HEK293 (cell line): ENCODE results near the gene GM2A.

Experiments used
- CTCF ChIA-PET: fragments of 350-600 bp; formaldehyde crosslinking; extraction: SDS; loops from one replicate; lab custom pipeline; 2021; ENCODE audit warnings: antibody characterized with exemption; lab: Yijun Ruan, JAX
- POLR2A ChIA-PET: fragments of 300-600 bp; formaldehyde crosslinking; extraction: SDS; loops from one replicate; lab custom pipeline; 2020; ENCODE audit warnings: antibody characterized with exemption, inconsistent platforms; lab: Yijun Ruan, JAX
- H3K27ac ChIP-seq: fragments of 200-500 bp; sonication (Bioruptor generic); 2 replicates; pipeline ENCODE4 v1.5.1; 2014; ENCODE audit warnings: low read depth, low read length, control low read depth, inconsistent platforms; ENCODE audit errors: extremely low read depth
- H3K36me3 ChIP-seq, 2 experiments: fragments of 200-500 bp in 1 of 2; sonication (Bioruptor generic) in 1 of 2; 1 replicate in 1 of 2; 2 replicates in 1 of 2; pipeline ENCODE4 v1.5.1; 2014 to 2017; ENCODE audit warnings: inconsistent platforms in 2 of 2, low read length in 2 of 2; ENCODE audit not compliant: control insufficient read depth in 2 of 2, insufficient read depth in 1 of 2
- H3K4me1 ChIP-seq: fragments of 200-500 bp; sonication (Bioruptor generic); 2 replicates; pipeline ENCODE4 v1.5.1; 2014; ENCODE audit warnings: mild to moderate bottlenecking, low read length, inconsistent platforms; ENCODE audit not compliant: control insufficient read depth, insufficient read depth
- H3K4me3 ChIP-seq: 2 replicates; pipeline ENCODE4 v1.5.1; 2011; ENCODE audit warnings: low read depth, mild to moderate bottlenecking, control low read depth, low read length, moderate library complexity
- H3K9me3 ChIP-seq: fragments of 200-500 bp; sonication (Bioruptor generic); 2 replicates; pipeline ENCODE4 v1.5.1; 2014; ENCODE audit warnings: low read depth, low read length, inconsistent platforms; ENCODE audit not compliant: control insufficient read depth, insufficient read depth
- SP7 ChIP-seq: fragments of 450-650 bp; formaldehyde crosslinking; IDR thresholded peaks from 2 replicates; pipeline ENCODE4 v1.5.1; 2016; ENCODE audit warnings: missing biosample characterization, missing genetic modification characterization
- ZNF239 ChIP-seq: fragments of 450-650 bp; formaldehyde crosslinking; IDR thresholded peaks from 2 replicates; pipeline ENCODE4 v1.5.1; 2016; ENCODE audit warnings: missing biosample characterization, missing genetic modification characterization
- ZNF426 ChIP-seq: fragments of 450-650 bp; formaldehyde crosslinking; IDR thresholded peaks from 2 replicates; pipeline ENCODE4 v1.5.1; 2017; ENCODE audit warnings: missing biosample characterization, missing genetic modification characterization, mild to moderate bottlenecking, inconsistent platforms, moderate library complexity
- ZNF548 ChIP-seq: fragments of 450-650 bp; formaldehyde crosslinking; IDR thresholded peaks from 2 replicates; pipeline ENCODE4 v1.5.1; 2016; ENCODE audit warnings: missing biosample characterization, missing genetic modification characterization
- ZNF654 ChIP-seq: fragments of 450-650 bp; formaldehyde crosslinking; IDR thresholded peaks from 2 replicates; pipeline ENCODE4 v1.5.1; 2016; ENCODE audit warnings: low read depth, missing biosample characterization, missing genetic modification characterization
- ZNF747 ChIP-seq: fragments of 450-650 bp; formaldehyde crosslinking; IDR thresholded peaks from 2 replicates; pipeline ENCODE4 v1.5.1; 2016; ENCODE audit warnings: missing biosample characterization, missing genetic modification characterization
- ZSCAN23 ChIP-seq: fragments of 450-650 bp; formaldehyde crosslinking; IDR thresholded peaks from 2 replicates; pipeline ENCODE4 v1.5.1; 2016; ENCODE audit warnings: missing biosample characterization, missing genetic modification characterization
- ZXDB ChIP-seq: fragments of 450-650 bp; formaldehyde crosslinking; IDR thresholded peaks from 2 replicates; pipeline ENCODE4 v1.5.1; 2016; ENCODE audit warnings: missing biosample characterization, missing genetic modification characterization
- TF ChIP-seq, protein P1 (sequence below): fragments of 450-650 bp; formaldehyde crosslinking; IDR thresholded peaks from 2 replicates; pipeline ENCODE4 v1.5.1; 2016; ENCODE audit warnings: missing biosample characterization, missing genetic modification characterization
- TF ChIP-seq, protein P2 (sequence below): fragments of 450-650 bp; formaldehyde crosslinking; IDR thresholded peaks from 2 replicates; pipeline ENCODE4 v1.5.1; 2017; ENCODE audit warnings: missing biosample characterization, mild to moderate bottlenecking, missing genetic modification characterization, moderate library complexity
- TF ChIP-seq, protein P3 (sequence below): fragments of 450-650 bp; formaldehyde crosslinking; IDR thresholded peaks from 2 replicates; pipeline ENCODE4 v1.5.1; 2016; ENCODE audit warnings: missing biosample characterization, missing genetic modification characterization, borderline replicate concordance
- TF ChIP-seq, protein P4 (sequence below): fragments of 450-650 bp; formaldehyde crosslinking; IDR thresholded peaks from 2 replicates; pipeline ENCODE4 v1.5.1; 2016; ENCODE audit warnings: missing biosample characterization, missing genetic modification characterization
- TF ChIP-seq, protein P5 (sequence below): fragments of 450-650 bp; formaldehyde crosslinking; IDR thresholded peaks from 2 replicates; pipeline ENCODE4 v1.5.1; 2016; ENCODE audit warnings: missing biosample characterization, missing genetic modification characterization, borderline replicate concordance
- TF ChIP-seq, protein P6 (sequence below): fragments of 450-650 bp; formaldehyde crosslinking; IDR thresholded peaks from 2 replicates; pipeline ENCODE4 v1.5.1; 2016; ENCODE audit warnings: missing biosample characterization, missing genetic modification characterization

GM2A gene

DNA sequence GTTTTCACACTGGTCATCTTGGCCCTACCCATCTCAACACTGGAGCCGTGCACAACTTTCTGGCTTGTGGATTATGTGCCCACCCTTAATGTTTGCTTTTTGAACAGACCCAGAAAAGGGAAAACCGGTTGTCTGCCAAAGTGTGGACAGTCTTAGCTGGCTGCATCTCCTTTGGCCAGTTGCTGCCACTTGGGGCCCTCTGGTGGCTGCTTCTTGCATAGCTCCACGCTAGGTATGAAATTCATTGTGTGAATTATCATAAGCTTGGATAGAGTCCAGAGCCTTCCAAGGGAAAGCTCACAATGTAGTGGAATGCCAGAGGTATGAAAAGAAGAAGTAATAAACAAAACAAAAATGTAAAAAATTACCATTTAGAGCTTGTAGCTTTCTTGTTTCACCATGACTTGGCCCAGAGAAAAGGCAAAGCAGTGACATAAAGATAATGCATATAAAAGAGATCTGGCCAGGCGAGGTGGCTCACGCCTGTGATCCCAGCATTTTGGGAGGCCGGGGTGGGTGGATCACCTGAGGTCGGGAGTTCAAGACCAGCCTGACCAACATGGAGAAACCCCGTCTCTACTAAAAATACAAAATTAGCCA lies 63.1 kb downstream of the GM2A start (continued):
- TF ChIP-seq ZNF239 (tag by site-specific recombination), result no peak
- TF ChIP-seq, protein P1, sequence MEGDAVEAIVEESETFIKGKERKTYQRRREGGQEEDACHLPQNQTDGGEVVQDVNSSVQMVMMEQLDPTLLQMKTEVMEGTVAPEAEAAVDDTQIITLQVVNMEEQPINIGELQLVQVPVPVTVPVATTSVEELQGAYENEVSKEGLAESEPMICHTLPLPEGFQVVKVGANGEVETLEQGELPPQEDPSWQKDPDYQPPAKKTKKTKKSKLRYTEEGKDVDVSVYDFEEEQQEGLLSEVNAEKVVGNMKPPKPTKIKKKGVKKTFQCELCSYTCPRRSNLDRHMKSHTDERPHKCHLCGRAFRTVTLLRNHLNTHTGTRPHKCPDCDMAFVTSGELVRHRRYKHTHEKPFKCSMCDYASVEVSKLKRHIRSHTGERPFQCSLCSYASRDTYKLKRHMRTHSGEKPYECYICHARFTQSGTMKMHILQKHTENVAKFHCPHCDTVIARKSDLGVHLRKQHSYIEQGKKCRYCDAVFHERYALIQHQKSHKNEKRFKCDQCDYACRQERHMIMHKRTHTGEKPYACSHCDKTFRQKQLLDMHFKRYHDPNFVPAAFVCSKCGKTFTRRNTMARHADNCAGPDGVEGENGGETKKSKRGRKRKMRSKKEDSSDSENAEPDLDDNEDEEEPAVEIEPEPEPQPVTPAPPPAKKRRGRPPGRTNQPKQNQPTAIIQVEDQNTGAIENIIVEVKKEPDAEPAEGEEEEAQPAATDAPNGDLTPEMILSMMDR (tag by site-specific recombination), result peak; percentile 56
- TF ChIP-seq ZNF747, result no peak
- TF ChIP-seq ZXDB (tag by site-specific recombination), result no peak
- TF ChIP-seq SP7 (tag by site-specific recombination), result no peak
- TF ChIP-seq, protein P2, sequence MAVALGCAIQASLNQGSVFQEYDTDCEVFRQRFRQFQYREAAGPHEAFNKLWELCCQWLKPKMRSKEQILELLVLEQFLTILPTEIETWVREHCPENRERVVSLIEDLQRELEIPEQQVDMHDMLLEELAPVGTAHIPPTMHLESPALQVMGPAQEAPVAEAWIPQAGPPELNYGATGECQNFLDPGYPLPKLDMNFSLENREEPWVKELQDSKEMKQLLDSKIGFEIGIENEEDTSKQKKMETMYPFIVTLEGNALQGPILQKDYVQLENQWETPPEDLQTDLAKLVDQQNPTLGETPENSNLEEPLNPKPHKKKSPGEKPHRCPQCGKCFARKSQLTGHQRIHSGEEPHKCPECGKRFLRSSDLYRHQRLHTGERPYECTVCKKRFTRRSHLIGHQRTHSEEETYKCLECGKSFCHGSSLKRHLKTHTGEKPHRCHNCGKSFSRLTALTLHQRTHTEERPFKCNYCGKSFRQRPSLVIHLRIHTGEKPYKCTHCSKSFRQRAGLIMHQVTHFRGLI (tag by site-specific recombination), result no peak
- peak; percentile 60 for TF ChIP-seq ZNF654 (tag by site-specific recombination)

DNA sequence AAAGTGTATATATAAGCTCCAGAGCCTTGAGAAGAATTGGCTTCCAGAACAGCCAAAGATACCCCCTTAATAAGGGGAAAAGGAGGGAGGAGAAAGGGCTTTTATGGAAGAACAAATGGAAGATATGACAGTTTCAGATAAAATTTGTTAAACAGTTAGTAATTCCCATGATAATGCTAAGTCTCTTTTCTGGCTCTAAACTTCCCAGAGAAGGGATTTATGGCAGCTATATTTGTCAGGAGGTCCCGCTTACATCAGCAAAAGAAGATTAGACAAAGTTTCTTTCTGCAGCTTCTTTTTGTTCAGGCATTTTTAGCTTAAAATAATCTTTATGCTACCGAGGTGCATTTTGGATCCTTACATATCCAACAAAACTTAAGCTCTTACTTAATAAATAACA lies 64.9 kb downstream of the GM2A start:
- POLR2A ChIA-PET, result no interaction called here
- H3K27ac ChIP-seq, result no peak overlapping the region
- H3K36me3 ChIP-seq, result no peaks in the 10 kb centered on the region
- CTCF ChIA-PET, result interaction anchor here (0.6 to 2.2 kb wide), 8 partner anchors 36 to 508 kb away, joined by 3 to 14 read pairs (median 3); no protein-coding TSS in a partner anchor
- no peak overlapping the region for H3K4me3 ChIP-seq
- 0 out of 2 replicates have a peak, but pooled peaks cover 6% of the 10 kb centered on the region for H3K4me1 ChIP-seq
- H3K9me3 ChIP-seq, result no peaks in the 10 kb centered on the region
- TF ChIP-seq, protein P3, sequence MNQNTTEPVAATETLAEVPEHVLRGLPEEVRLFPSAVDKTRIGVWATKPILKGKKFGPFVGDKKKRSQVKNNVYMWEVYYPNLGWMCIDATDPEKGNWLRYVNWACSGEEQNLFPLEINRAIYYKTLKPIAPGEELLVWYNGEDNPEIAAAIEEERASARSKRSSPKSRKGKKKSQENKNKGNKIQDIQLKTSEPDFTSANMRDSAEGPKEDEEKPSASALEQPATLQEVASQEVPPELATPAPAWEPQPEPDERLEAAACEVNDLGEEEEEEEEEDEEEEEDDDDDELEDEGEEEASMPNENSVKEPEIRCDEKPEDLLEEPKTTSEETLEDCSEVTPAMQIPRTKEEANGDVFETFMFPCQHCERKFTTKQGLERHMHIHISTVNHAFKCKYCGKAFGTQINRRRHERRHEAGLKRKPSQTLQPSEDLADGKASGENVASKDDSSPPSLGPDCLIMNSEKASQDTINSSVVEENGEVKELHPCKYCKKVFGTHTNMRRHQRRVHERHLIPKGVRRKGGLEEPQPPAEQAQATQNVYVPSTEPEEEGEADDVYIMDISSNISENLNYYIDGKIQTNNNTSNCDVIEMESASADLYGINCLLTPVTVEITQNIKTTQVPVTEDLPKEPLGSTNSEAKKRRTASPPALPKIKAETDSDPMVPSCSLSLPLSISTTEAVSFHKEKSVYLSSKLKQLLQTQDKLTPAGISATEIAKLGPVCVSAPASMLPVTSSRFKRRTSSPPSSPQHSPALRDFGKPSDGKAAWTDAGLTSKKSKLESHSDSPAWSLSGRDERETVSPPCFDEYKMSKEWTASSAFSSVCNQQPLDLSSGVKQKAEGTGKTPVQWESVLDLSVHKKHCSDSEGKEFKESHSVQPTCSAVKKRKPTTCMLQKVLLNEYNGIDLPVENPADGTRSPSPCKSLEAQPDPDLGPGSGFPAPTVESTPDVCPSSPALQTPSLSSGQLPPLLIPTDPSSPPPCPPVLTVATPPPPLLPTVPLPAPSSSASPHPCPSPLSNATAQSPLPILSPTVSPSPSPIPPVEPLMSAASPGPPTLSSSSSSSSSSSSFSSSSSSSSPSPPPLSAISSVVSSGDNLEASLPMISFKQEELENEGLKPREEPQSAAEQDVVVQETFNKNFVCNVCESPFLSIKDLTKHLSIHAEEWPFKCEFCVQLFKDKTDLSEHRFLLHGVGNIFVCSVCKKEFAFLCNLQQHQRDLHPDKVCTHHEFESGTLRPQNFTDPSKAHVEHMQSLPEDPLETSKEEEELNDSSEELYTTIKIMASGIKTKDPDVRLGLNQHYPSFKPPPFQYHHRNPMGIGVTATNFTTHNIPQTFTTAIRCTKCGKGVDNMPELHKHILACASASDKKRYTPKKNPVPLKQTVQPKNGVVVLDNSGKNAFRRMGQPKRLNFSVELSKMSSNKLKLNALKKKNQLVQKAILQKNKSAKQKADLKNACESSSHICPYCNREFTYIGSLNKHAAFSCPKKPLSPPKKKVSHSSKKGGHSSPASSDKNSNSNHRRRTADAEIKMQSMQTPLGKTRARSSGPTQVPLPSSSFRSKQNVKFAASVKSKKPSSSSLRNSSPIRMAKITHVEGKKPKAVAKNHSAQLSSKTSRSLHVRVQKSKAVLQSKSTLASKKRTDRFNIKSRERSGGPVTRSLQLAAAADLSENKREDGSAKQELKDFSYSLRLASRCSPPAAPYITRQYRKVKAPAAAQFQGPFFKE, result no peak
- no peak for TF ChIP-seq ZNF426
- TF ChIP-seq, protein P4, sequence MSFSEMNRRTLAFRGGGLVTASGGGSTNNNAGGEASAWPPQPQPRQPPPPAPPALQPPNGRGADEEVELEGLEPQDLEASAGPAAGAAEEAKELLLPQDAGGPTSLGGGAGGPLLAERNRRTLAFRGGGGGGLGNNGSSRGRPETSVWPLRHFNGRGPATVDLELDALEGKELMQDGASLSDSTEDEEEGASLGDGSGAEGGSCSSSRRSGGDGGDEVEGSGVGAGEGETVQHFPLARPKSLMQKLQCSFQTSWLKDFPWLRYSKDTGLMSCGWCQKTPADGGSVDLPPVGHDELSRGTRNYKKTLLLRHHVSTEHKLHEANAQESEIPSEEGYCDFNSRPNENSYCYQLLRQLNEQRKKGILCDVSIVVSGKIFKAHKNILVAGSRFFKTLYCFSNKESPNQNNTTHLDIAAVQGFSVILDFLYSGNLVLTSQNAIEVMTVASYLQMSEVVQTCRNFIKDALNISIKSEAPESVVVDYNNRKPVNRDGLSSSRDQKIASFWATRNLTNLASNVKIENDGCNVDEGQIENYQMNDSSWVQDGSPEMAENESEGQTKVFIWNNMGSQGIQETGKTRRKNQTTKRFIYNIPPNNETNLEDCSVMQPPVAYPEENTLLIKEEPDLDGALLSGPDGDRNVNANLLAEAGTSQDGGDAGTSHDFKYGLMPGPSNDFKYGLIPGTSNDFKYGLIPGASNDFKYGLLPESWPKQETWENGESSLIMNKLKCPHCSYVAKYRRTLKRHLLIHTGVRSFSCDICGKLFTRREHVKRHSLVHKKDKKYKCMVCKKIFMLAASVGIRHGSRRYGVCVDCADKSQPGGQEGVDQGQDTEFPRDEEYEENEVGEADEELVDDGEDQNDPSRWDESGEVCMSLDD (tag by site-specific recombination), result no peak
- TF ChIP-seq, protein P5, sequence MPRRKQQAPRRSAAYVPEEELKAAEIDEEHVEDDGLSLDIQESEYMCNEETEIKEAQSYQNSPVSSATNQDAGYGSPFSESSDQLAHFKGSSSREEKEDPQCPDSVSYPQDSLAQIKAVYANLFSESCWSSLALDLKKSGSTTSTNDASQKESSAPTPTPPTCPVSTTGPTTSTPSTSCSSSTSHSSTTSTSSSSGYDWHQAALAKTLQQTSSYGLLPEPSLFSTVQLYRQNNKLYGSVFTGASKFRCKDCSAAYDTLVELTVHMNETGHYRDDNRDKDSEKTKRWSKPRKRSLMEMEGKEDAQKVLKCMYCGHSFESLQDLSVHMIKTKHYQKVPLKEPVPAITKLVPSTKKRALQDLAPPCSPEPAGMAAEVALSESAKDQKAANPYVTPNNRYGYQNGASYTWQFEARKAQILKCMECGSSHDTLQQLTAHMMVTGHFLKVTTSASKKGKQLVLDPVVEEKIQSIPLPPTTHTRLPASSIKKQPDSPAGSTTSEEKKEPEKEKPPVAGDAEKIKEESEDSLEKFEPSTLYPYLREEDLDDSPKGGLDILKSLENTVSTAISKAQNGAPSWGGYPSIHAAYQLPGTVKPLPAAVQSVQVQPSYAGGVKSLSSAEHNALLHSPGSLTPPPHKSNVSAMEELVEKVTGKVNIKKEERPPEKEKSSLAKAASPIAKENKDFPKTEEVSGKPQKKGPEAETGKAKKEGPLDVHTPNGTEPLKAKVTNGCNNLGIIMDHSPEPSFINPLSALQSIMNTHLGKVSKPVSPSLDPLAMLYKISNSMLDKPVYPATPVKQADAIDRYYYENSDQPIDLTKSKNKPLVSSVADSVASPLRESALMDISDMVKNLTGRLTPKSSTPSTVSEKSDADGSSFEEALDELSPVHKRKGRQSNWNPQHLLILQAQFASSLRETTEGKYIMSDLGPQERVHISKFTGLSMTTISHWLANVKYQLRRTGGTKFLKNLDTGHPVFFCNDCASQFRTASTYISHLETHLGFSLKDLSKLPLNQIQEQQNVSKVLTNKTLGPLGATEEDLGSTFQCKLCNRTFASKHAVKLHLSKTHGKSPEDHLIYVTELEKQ (tag by site-specific recombination), result no peak
- TF ChIP-seq ZNF548 (tag by site-specific recombination), result no peak
- TF ChIP-seq, protein P6, sequence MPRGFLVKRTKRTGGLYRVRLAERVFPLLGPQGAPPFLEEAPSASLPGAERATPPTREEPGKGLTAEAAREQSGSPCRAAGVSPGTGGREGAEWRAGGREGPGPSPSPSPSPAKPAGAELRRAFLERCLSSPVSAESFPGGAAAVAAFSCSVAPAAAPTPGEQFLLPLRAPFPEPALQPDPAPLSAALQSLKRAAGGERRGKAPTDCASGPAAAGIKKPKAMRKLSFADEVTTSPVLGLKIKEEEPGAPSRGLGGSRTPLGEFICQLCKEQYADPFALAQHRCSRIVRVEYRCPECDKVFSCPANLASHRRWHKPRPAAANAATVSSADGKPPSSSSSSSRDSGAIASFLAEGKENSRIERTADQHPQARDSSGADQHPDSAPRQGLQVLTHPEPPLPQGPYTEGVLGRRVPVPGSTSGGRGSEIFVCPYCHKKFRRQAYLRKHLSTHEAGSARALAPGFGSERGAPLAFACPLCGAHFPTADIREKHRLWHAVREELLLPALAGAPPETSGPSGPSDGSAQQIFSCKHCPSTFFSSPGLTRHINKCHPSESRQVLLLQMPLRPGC (tag by site-specific recombination), result no peak
- TF ChIP-seq ZSCAN23 (tag by site-specific recombination), result no peak
